Esophagus (tissue), 2 donors: ENCODE data around the gene TMEM98. TPM values are rescaled to one million over a fixed set of nuclear protein-coding genes. Genes with fewer than 3 reads are reported as not detected.
"Not testable (repeated sequence)": the region's sequence is repeated elsewhere in the genome, so short reads cannot be mapped to it uniquely, and the experiment has no call there.

Source experiments
- H3K27ac ChIP-seq, 2 donors: one replicate each; pipeline ENCODE4 v1.5.1; 2013; ENCODE audit warnings: low read depth in 2 of 2, mild to moderate bottlenecking in 2 of 2, inconsistent platforms in 1 of 2, low read length in 1 of 2, moderate library complexity in 1 of 2
- H3K27me3 ChIP-seq, 2 donors: one replicate each; pipeline ENCODE4 v1.6.1; 2013; ENCODE audit warnings: low read length in 2 of 2, control low read depth in 1 of 2, mild to moderate bottlenecking in 1 of 2; ENCODE audit not compliant: insufficient read depth in 2 of 2, control insufficient read depth in 1 of 2
- H3K36me3 ChIP-seq, 2 donors: one replicate each; pipeline ENCODE4 v1.6.1; 2013; ENCODE audit warnings: low read length in 1 of 2; ENCODE audit not compliant: control insufficient read depth in 2 of 2, insufficient read depth in 2 of 2
- H3K4me1 ChIP-seq, 2 donors: one replicate each; pipeline ENCODE4 v1.6.1; 2013; ENCODE audit warnings: low read length in 1 of 2; ENCODE audit not compliant: control insufficient read depth in 2 of 2, insufficient read depth in 2 of 2
- H3K4me3 ChIP-seq, 2 donors: one replicate each; pipeline ENCODE4 v1.5.1; 2013; ENCODE audit warnings: low read length in 2 of 2, mild to moderate bottlenecking in 2 of 2, low read depth in 1 of 2, moderate library complexity in 1 of 2
- H3K9me3 ChIP-seq, 2 donors: one replicate each; pipeline ENCODE4 v1.6.1; 2013; ENCODE audit warnings: mild to moderate bottlenecking in 2 of 2, low read depth in 1 of 2, low read length in 1 of 2, moderate library complexity in 1 of 2; ENCODE audit not compliant: control insufficient read depth in 2 of 2, insufficient read depth in 1 of 2
- WGBS, 2 donors: extraction: QIAGEN DNeasy Blood & Tissue Kit; methylation state at CpG; one replicate each; pipeline ENCODE4 v1.1.7; 2013; 5-methylcytosine and 5-hydroxymethylcytosine counted together
- polyA plus RNA-seq, 2 donors: library from polyadenylated mRNA; stranded (reverse); fragments of 200-250 nt; gene quantifications; one replicate each; pipeline ENCODE4 v1.2.3, GENCODE V29; 2013
- donor health status: healthy with polysubstance abuse.
- donor health status: Bipolar disorder and iron deficiency.

TMEM98 gene
- polyA plus RNA-seq, 2 donors = 6.0 to 18.2 TPM

GRCh38 chr17:32913593-32913992, 14.4 kb upstream of the TMEM98 start:
- Histone ChIP-seq H3K27ac (no peak overlapping the region), H3K4me1 (peaks cover 0 to 3% of the 10 kb centered on the region in 2 donors), H3K4me3 (no peak overlapping the region), H3K27me3 (no peaks in the 10 kb centered on the region), H3K9me3 (no peaks in the 10 kb centered on the region), H3K36me3 (no peaks in the 10 kb centered on the region)
- WGBS, 2 donors = 81 to 92% methylated on average over 7 of the region's 7 CpGs

DNA sequence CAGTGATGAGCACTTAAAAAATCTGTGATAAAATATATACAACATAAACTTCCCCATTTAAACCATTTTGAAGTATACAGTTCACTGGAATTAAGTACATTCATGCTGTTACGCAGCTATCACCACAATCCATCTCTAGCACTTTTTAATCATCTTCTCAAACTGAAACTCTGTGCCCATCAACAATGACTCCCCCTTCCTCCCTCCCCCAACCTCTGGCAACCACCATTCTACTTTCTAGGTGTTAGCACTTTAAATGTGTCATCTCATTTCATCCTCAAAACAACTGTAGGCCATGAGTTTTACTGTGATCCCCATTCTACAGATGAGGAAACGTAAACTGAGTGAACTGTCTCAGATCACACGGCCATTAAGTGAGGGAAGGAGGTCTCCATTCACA, 13.8 kb upstream of the TMEM98 start:
- Histone ChIP-seq H3K4me3 (no peak overlapping the region), H3K27ac (no peak overlapping the region), H3K36me3 (no peaks in the 10 kb centered on the region), H3K4me1 (peaks cover 0 to 3% of the 10 kb centered on the region in 2 donors), H3K27me3 (no peaks in the 10 kb centered on the region), H3K9me3 (no peaks in the 10 kb centered on the region)
- 84 to 89% methylated on average over 3 of the region's 3 CpGs for WGBS, 2 donors

DNA sequence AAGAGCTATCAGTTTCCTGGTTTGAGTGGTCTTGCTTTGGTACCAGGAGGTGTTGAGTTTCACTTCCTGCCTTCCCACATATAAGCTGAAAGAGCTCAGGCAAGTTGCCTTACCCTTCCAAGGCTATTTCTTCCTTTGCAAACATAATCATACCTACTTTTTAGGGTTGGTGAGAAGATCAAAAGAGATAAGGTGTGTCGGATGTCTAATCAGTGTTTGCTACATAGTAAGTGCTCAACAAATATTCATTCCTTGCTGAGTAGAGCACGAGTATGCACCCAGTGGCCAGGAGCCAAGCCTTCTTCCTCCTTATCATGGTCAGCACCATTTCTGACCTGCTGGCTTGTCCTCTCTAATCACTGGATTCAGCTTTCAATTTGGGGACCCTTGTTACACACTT, 12.7 kb upstream of the TMEM98 start:
- H3K9me3 ChIP-seq = no peaks in the 10 kb centered on the region
- H3K36me3 ChIP-seq = no peaks in the 10 kb centered on the region
- H3K4me3 ChIP-seq = no peak overlapping the region
- 54 to 67% methylated on average over 2 of the region's 2 CpGs for WGBS, 2 donors
- no peak overlapping the region for H3K27ac ChIP-seq
- no peaks in the 10 kb centered on the region for H3K27me3 ChIP-seq
- no peaks in the 10 kb centered on the region for H3K4me1 ChIP-seq

DNA sequence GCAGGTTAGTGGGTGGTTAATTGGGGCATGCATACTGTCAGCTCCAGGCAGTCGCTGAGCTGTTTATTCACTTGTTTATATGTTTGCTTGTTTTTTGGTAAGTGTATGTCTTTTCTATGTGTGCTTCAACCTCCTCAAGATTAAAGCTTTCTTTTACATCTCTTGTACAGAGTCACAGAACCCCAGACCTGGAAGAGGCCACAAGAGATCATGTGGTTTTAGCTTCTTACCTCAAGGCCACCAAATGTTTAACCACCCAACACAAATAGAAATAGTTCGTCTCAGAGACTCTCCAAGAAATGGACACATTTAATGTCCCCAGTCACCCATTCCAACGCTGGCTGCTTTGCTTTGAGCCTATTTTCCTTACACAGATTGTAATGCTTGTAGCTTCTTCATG, 11.8 kb upstream of the TMEM98 start:
- Histone ChIP-seq H3K27me3 (no peaks in the 10 kb centered on the region), H3K36me3 (no peaks in the 10 kb centered on the region), H3K4me3 (no peak overlapping the region), H3K4me1 (no peaks in the 10 kb centered on the region), H3K9me3 (no peaks in the 10 kb centered on the region), H3K27ac (no peak overlapping the region)
- 56 to 68% methylated on average over 3 of the region's 3 CpGs for WGBS, 2 donors

GRCh38 chr17:32917081-32917480, 10.9 kb upstream of the TMEM98 start:
- Histone ChIP-seq H3K4me3 (no peak overlapping the region), H3K27ac (no peak overlapping the region), H3K36me3 (no peaks in the 10 kb centered on the region), H3K9me3 (no peaks in the 10 kb centered on the region), H3K27me3 (no peaks in the 10 kb centered on the region), H3K4me1 (no peaks in the 10 kb centered on the region)

- 84 to 89% methylated on average over 5 of the region's 5 CpGs for WGBS, 2 donors
- Histone ChIP-seq H3K4me3 (no peak overlapping the region), H3K27me3 (no peaks in the 10 kb centered on the region), H3K9me3 (no peaks in the 10 kb centered on the region), H3K36me3 (no peaks in the 10 kb centered on the region), H3K4me1 (no peaks in the 10 kb centered on the region), H3K27ac (no peak overlapping the region)
Measured at GRCh38 chr17:32917842-32918241, 10.1 kb upstream of the TMEM98 start.

DNA sequence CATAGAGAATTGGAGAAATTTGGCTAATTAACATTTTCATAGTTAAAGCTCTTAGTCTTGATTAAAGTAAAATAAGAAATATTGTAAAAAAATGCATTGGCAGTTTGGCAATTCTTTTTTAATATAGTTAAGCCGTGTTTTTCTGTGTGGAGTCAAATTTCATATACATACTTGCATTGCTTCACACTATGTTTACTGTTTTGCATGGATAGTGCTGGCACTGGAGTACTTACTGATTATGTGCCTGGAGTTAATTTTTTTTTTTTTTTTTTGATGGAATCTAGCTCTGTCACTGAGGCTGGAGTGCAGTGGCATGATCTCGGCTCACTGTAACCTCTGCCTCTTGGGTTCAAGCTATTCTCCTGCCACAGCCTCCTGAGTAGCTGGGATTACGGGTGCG, 8.1 kb upstream of the TMEM98 start:
- H3K9me3 ChIP-seq, H3K4me3 ChIP-seq, H3K27me3 ChIP-seq, H3K27ac ChIP-seq, H3K4me1 ChIP-seq, H3K36me3 ChIP-seq: not testable (repeated sequence)
- WGBS, 2 donors = 82 to 87% methylated on average over 4 of the region's 4 CpGs

DNA sequence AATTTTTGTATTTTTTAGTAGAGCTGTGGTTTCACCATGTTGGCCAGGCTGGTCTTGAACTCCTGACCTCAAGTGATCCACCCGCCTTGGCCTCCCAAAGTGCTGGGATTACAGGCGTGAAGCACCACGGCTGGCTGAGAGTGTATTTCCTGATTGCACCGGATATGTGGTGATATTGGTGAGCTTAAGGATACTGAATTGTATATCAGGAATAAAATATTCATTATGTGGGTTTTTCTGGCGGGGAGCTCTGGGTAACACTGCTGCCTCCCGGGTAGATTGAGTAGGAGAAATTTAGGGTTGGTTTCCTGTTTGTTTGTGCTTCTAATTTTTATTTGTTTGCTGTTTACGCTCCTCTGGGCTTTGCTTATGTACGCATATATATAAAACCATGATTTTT, 7.7 kb upstream of the TMEM98 start:
- Histone ChIP-seq H3K9me3 (no peaks in the 10 kb centered on the region), H3K4me1 (no peaks in the 10 kb centered on the region), H3K27ac (no peak overlapping the region), H3K36me3 (no peaks in the 10 kb centered on the region), H3K27me3 (no peaks in the 10 kb centered on the region), H3K4me3 (no peak overlapping the region)
- 72 to 84% methylated on average over 8 of the region's 8 CpGs for WGBS, 2 donors

DNA sequence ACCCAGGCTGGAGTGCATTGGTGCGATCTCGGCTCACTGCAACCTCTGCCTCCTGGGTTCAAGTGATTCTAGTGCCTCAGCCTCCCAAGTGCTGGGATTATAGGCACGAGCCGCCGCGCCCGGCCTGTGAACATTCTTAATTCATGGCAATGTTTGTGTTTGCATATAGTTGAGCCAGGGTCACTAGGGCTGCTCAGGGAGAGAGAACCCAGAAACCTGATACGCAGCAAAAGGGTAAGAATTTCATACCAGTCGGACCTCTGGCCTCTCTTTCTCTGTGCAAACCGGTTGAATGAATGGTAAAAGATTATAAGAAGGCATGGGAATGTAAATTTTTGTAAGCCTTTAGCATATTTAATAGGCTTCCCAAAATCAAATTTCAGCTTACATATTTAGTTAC, 6.9 kb upstream of the TMEM98 start:
- WGBS, 2 donors = 85 to 86% methylated on average over 10 of the region's 10 CpGs
- H3K36me3 ChIP-seq = no peaks in the 10 kb centered on the region
- no peak overlapping the region for H3K4me3 ChIP-seq
- no peaks in the 10 kb centered on the region for H3K4me1 ChIP-seq
- H3K27me3 ChIP-seq = no peaks in the 10 kb centered on the region
- no peaks in the 10 kb centered on the region for H3K9me3 ChIP-seq
- H3K27ac ChIP-seq = no peak overlapping the region

DNA sequence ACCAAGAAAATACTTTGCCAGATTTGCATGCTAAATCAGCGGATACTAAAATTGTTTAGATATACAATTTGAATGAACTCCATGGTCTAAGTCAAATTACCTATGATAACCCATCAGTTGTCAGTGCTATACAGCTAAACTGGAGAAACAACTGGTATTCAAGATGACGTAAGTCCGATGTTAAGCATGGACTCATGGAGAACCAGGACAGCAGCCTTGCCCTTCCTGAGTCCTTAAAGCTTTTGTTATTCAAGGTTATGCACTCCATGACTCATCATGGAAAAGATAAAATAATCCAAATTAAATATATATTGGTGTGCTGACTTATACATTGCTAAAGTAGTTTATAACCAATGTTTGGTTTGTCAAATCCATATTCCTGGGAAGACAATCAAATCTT, 4.0 kb upstream of the TMEM98 start:
- 70 to 75% methylated on average over 3 of the region's 3 CpGs for WGBS, 2 donors
- not testable (repeated sequence) for H3K4me3 ChIP-seq, H3K27me3 ChIP-seq, H3K9me3 ChIP-seq, H3K4me1 ChIP-seq, H3K27ac ChIP-seq, H3K36me3 ChIP-seq
